ENCODE data around the gene PAK2. TPM values are rescaled to one million over a fixed set of nuclear protein-coding genes. Genes with fewer than 3 reads are reported as not detected.
"Not testable (repeated sequence)": the region's sequence is repeated elsewhere in the genome, so short reads cannot be mapped to it uniquely, and the experiment has no call there.

The PAK2 gene
- total and polyA plus RNA-seq, 2 of the 4 experiments (the other 2 are of a cell fraction) = 31.8 to 36.0 TPM

- in situ Hi-C loops (cut with MboI; ENCODE audit: low sequenced_read_pairs); BruUV-seq (replicated peaks); H2BK15ac ChIP-seq (ENCODE audit: low read depth, low read length): not testable (repeated sequence)
These were observed 99.7 kb downstream of the PAK2 start for GRCh38 chr3:196839351-196839750.

More at GRCh38 chr3:196839351-196839750, 99.7 kb downstream of the PAK2 start:
- ATAC-seq (ENCODE audit: low read depth); H3K56ac ChIP-seq (ENCODE audit: extremely low read depth, insufficient read depth, low read length); H2AK5ac ChIP-seq (ENCODE audit: low read depth, low read length); H3K36me3 ChIP-seq (ENCODE audit: control insufficient read depth, insufficient read depth, low read length); CTCF ChIA-PET; H2AFZ ChIP-seq (replicated peaks; ENCODE audit: low read length, poor library complexity); H3K9ac ChIP-seq (ENCODE audit: low read depth, low read length); DNase-seq; H3K9me1 ChIP-seq (ENCODE audit: insufficient read depth, low read length); H4K8ac ChIP-seq (ENCODE audit: low read depth in 2 of 2, low read length in 2 of 2); H3K79me1 ChIP-seq (ENCODE audit: low read depth in 1 of 2, low read length in 2 of 2); H3K14ac ChIP-seq (replicated peaks; ENCODE audit: low read depth, low read length); H2BK120ac ChIP-seq (ENCODE audit: low read depth, low read length); H3K27ac ChIP-seq (ENCODE audit: insufficient read depth, low read length); H4K5ac ChIP-seq (ENCODE audit: low read depth, low read length); H3K18ac ChIP-seq (ENCODE audit: low read depth, low read length); H3K27me3 ChIP-seq (ENCODE audit: control insufficient read depth, insufficient read depth, low read length); H2BK5ac ChIP-seq (ENCODE audit: low read depth, low read length, poor library complexity, severe bottlenecking); H3K4ac ChIP-seq (ENCODE audit: low read depth, low read length); H2BK20ac ChIP-seq (ENCODE audit: low read depth, low read length); intact Hi-C loops (cut with micrococcal nuclease); H4K91ac ChIP-seq (ENCODE audit: insufficient read depth, low read depth, low read length); H4K20me1 ChIP-seq (ENCODE audit: insufficient read depth, low read length); H3K9me3 ChIP-seq (ENCODE audit: control insufficient read depth, insufficient read depth, low read length); H3K4me3 ChIP-seq (ENCODE audit: insufficient read depth, low read depth, low read length); H3K4me1 ChIP-seq (ENCODE audit: control insufficient read depth, insufficient read depth, low read length); POLR2A ChIA-PET (ENCODE audit: unreplicated experiment); H2AK9ac ChIP-seq (replicated peaks; ENCODE audit: low read depth, low read length, poor library complexity); H3K4me2 ChIP-seq (ENCODE audit: low read depth, low read length); dilution Hi-C loops (cut with HindIII; ENCODE audit: low sequenced_read_pairs, unreplicated experiment); H3K23ac ChIP-seq (ENCODE audit: low read depth, low read length): not testable (repeated sequence)
- WGBS, 2 experiments (ENCODE audit: extremely low coverage in 2 of 2, insufficient read length in 1 of 2) = no CpG with 5 or more reads among the region's 6 CpGs
